Measurements from ENCODE around the gene MDP1.
"Not testable (repeated sequence)": the region's sequence is repeated elsewhere in the genome, so short reads cannot be mapped to it uniquely, and the experiment has no call there.

Gene MDP1

GRCh38 chr14:24226473-24226872 lies 10.6 kb upstream of the MDP1 start:
- TF ChIP-seq CTCF (conservative IDR thresholded peaks at IDR 0.05; ENCODE audit: low read depth, low read length): no peak
- H3K4me3 ChIP-seq (ENCODE audit: low read length): no peak overlapping the region
- DNase-seq (ENCODE audit: low read depth): no peak

GRCh38 chr14:24224618-24225071 lies 8.8 kb upstream of the MDP1 start:
- peak; percentile 47 for DNase-seq (ENCODE audit: low read depth)
- TF ChIP-seq CTCF (conservative IDR thresholded peaks at IDR 0.05; ENCODE audit: low read depth, low read length): no peak
- no peak overlapping the region for H3K4me3 ChIP-seq (ENCODE audit: low read length)

GRCh38 chr14:24222987-24223386 lies 7.1 kb upstream of the MDP1 start:
- DNase-seq (ENCODE audit: low read depth); H3K4me3 ChIP-seq (ENCODE audit: low read length): not testable (repeated sequence)

GRCh38 chr14:24219521-24219920 lies 3.7 kb upstream of the MDP1 start:
- no peak for DNase-seq (ENCODE audit: low read depth)
- TF ChIP-seq CTCF (conservative IDR thresholded peaks at IDR 0.05; ENCODE audit: low read depth, low read length): no peak
- no peak overlapping the region for H3K4me3 ChIP-seq (ENCODE audit: low read length)

- TF ChIP-seq CTCF (conservative IDR thresholded peaks at IDR 0.05; ENCODE audit: low read depth, low read length): no peak
- H3K4me3 ChIP-seq (ENCODE audit: low read length): no peak overlapping the region
- no peak for DNase-seq (ENCODE audit: low read depth)
Measured at GRCh38 chr14:24219080-24219479, 3.2 kb upstream of the MDP1 start.

- not testable (repeated sequence) for H3K4me3 ChIP-seq (ENCODE audit: low read length)
Measured at GRCh38 chr14:24216876-24217275, 1.0 kb upstream of the MDP1 start.

GRCh38 chr14:24216345-24216699 lies 456 bp upstream of the MDP1 start:
- peak overlapping the region; percentile 89 for H3K4me3 ChIP-seq (ENCODE audit: low read length)
- no peak for TF ChIP-seq CTCF (conservative IDR thresholded peaks at IDR 0.05; ENCODE audit: low read depth, low read length)

More at GRCh38 chr14:24216876-24217275, 1.0 kb upstream of the MDP1 start:
- DNase-seq (ENCODE audit: low read depth): not testable (repeated sequence)

GRCh38 chr14:24213866-24214662 lies 1.8 kb downstream of the MDP1 start:
- TF ChIP-seq CTCF (conservative IDR thresholded peaks at IDR 0.05; ENCODE audit: low read depth, low read length): no peak
- peak overlapping the region; percentile 83 for H3K4me3 ChIP-seq (ENCODE audit: low read length)
- no peak for DNase-seq (ENCODE audit: low read depth)

More at GRCh38 chr14:24216345-24216699, 456 bp upstream of the MDP1 start:
- no peak for DNase-seq (ENCODE audit: low read depth)

Data from retinal pigment epithelial cell (primary cell).